Stimulated activated CD4-positive, alpha-beta T cell treated with anti-CD3 and anti-CD28 coated beads, Interleukin-15, amount 100 ng/mL, for 24 hours (primary cell): Measurements from ENCODE around the gene LRBA.
"Not testable (repeated sequence)": the region's sequence is repeated elsewhere in the genome, so short reads cannot be mapped to it uniquely, and the experiment has no call there.

Experiments used
- DNase-seq: peaks from one replicate; pipeline ENCODE4 v3.0.0-alpha.2; 2020

LRBA gene

DNA sequence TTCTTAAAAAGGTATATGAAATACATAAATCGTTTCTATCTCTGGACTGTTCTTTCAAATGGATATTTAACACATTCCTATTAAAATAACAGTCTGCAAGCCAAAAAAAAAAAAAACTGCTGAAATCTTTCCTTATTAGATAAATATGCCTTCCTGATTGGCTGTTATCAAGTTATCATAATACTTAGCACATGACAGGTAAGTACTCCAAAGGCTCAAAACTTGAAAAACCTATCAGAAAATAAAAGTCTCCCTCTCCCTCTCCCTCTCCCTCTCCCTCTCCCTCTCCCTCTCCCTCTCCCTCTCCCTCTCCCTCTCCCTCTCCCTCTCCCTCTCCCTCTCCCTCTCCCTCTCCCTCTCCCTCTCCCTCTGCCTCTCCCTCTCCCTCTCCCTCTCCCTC is 356.8 kb downstream of the LRBA start:
- not testable (repeated sequence) for DNase-seq

DNA sequence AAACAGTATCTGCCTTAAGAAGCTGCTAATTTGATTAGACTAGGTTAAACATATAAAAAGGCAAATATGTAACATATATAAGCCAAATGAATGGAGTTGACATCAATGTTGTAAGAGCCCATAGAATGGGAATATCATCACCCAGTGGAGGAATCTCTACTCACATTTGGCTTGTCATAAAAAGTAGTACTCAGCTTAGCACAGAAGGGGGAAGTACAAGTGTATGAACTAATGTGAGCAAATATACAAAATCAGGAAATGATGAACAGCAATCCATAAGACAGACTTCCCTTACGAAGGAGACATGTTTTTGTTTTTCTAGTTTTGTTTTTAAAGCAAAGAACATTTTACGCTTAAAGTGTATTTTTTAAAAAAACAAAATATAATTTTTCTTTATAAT is 358.2 kb downstream of the LRBA start:
- no peak for DNase-seq

DNA sequence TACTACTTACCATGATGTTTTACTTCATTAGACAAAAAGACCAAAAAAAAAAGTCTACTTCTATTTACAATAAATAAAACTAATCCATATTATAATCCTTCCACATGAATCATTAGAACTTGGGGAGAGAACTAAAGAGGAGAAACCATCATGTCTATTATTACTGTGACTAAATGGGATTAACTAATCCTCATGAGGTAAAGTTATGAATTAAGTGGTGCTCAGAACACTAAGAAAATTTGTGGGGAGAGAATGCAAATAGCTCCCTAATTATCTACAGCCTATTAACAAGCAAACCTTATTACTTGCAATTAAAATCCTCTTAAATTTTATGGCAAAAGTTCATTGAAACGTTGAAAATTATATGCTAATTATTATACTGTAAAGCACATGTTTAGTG is 364.3 kb downstream of the LRBA start:
- no peak for DNase-seq

- DNase-seq, result no peak
Observed at GRCh38 chr4:150648123-150648522, 367.0 kb downstream of the LRBA start.

DNA sequence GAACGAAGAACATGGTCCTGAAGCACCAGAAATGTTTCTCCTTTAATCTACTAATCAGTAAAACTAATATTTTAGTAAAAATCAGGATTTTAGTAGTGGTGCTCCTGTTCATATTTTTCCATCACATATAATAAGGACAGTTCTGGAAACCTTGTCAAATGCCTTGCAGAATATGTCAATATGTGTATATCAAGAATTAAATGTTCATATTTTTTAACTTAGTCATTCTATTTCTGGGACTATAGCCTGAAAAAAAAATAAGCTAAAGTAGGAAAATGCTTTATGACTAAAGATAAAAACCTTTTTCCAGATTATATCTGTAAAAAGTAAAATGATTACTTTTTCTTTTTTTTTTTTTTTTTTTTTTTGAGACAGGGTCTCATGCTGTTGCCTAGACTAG is 368.1 kb downstream of the LRBA start:
- DNase-seq, result no peak

DNA sequence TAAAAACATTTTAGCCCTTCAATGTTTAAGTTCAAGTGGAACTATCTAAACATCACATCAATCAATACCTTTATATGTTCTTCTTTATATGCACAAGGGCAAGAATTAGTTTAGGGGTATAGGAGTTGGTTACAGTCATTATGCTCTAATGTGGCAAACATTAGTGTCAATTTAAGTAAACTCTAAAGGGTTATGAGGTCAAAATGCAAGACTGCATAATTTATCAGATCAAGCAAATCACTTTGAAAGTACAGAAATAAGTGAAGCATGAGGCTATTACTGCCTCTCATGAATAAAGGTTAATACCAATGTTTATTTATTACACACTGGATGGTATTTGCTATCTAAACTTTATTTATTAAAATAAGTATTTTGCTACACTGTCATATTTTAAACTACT is 373.5 kb downstream of the LRBA start:
- DNase-seq, result no peak

GRCh38 chr4:150632639-150633038 is 382.4 kb downstream of the LRBA start:
- DNase-seq, result no peak

- DNase-seq, result no peak
Observed at GRCh38 chr4:150628073-150628472, 387.0 kb downstream of the LRBA start.

- no peak for DNase-seq
Observed at GRCh38 chr4:150625033-150625432, 390.1 kb downstream of the LRBA start.

DNA sequence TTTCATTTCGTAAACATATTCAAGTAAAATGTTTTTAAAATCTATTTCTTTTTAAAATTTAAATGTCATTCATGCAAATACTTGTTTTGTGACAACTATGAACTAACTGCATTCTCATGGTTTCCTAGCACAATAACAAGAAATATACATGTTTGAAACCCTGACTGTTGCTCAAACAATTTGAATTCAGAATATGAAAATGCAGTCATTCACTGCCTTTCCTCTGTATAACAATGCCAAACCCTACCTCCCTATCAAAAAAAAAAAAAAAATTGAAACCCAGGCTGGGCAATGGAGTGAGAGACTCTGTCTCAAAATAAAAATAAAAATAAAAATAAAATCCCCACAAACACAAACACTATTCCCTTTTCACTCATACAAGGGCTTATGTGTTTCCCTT is 391.0 kb downstream of the LRBA start:
- DNase-seq, result no peak

- DNase-seq, result no peak
Observed at GRCh38 chr4:150619042-150619441, 396.0 kb downstream of the LRBA start.

DNA sequence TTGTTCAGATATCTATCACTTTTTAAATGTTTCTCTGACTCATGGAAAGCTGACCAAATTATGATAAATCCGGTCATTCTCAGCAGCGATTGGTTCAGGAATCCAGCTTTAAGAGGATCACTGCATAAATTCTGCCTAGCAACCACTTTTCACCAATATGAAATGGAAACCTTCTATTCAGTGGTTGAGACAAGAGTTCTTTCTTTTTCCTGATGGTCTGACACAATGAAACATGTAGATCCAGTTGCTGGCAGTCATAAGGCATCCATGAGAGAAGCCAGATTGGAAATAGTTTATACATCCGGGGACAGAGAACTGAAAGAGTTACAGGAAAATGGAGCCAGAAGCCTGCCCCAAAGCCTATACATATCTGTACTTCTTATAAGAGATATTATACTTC is 406.0 kb downstream of the LRBA start:
- no peak for DNase-seq

DNA sequence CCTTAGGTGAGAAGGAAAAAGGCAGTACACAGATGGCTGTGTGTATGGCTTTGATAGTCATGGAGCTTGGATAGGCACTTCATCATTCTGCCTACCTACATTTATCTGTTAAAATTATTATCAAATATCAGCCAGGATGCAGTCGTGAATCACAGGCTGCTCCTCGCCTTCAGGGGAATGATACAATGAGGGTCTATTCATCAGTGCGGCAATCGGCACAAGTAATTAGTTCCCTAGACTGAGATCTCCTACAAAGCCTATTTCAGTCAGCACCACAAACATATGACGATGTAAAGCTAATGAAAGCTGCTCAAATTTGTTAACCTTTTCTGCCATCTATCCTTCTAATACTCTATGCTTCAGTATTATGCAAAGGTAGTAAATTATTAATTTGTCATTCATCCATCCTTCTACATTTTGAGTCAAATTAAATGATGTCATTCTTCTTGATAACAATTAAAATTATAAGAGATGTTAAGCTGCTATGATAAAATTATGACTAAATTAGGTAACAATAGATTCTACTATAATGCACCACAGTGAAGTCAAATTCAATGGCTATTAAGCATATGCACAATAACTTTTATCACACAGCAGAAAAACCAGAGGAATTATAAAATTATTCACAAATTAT is 414.2 kb downstream of the LRBA start:
- no peak for DNase-seq

DNA sequence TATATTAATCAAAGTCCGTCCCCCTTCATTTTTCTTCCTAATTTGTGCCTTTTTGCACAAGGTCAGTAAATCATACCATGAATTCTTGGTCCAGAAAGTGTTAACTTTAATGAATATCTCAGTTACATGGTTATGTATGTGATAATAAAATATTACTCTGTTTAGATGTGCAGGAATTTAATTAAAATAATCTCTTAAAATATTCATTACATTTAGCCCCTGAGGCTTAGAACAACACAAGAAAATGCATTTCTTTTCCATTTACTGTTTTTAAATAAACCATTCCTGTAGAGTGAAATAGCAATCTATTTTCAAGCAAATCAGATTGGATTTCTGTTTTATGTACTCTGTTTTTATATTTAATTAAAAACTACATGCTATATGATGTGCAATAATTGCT is 415.5 kb downstream of the LRBA start:
- no peak for DNase-seq

GRCh38 chr4:150598909-150599308 is 416.2 kb downstream of the LRBA start:
- DNase-seq, result no peak

DNA sequence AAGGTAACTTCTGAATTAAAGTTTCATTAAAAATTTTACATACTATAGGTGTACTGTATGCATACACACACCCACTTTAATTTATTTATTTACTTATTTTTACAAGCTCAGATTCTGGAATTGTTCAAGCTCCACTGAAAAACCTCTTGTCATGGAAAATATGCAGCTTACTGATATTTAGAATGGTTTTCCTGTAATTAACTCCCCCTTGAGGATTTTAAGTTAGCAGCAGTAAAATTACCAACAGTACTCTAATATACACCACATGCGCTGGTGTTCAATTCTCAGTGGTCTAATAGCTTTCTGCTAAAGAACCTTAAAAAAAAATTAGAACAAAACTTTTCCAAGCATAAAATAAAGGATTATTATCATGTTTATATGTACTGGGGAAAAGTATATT is 421.1 kb downstream of the LRBA start:
- DNase-seq, result no peak

DNA sequence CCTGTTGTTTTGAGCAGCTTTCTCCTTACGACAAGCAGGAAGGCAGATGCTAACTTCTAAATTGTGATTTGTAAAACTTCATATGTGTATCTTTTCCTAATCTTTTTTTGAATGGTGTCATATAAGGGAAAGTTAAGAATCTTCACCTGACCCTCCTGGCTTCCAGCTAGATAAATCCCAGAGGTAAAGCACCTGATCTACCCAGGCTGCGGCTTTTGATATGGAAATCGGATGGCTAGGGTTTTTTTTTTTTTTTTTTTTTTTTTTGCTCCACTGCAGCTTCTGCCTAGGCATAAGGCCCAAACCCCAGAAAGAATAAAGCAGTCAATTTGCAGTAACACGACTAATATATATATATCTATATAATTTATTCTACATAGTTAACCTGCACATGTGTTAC is 423.2 kb downstream of the LRBA start:
- DNase-seq, result no peak

DNA sequence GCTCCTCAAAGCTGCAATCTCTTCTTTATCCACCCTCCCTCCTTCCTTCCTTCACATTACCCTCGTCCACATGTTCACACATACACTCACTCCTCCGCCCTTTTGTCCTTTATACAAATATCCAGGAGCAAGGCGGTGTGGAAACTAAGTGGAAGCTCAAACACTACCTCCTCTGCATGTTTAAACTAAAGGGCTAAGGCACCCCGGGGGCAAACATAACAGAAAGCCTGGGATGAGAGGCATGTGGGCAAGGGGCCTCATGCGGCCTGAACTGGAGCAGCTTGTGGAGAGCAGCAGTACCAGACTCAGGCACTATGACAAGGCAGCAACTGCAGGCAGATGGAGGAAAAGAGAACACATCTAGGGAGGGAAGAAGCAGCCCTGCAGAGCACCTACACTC is 423.7 kb downstream of the LRBA start:
- DNase-seq, result no peak

- no peak for DNase-seq
Observed at GRCh38 chr4:150590631-150591030, 424.5 kb downstream of the LRBA start.

DNA sequence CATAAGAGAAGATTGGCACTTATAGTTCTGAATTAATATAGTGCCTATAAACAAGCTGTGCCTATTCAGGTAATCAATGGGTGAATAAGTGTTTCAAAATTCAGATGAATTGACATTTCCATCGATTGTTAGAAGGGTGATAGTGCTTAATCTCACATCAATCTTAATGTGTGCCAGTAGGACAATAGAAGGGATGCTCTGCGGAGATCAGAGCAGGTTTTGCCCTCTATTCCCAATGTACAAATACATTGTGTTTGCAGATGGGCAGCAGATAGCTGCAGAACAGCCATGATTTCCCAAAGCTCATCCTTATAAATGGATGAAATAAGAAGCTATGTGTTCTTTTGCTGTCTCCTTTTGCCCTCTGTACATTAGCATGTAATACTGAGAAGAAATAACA is 425.9 kb downstream of the LRBA start:
- no peak for DNase-seq

DNA sequence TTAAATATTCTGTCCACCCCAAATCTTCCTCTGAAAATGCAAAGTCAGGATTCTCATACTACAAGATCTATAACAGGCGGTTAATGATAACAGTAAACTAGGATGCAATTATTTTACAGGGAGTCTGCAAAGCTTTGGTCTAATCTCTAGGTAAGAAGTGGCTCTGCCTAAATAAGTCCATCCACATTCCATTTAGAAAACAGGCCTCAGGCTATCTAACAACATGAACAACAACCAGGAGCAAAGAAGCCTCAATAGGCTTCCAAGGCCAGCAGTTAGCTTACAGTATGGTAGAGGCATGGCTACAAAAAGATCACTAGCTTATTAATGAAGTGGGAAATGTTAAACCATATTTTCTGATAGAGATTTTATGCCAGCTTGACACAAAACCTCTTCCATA is 426.8 kb downstream of the LRBA start:
- DNase-seq, result no peak

GRCh38 chr4:150586162-150586810 is 428.8 kb downstream of the LRBA start:
- DNase-seq, result no peak

- no peak for DNase-seq
Observed at GRCh38 chr4:150585611-150586010, 429.5 kb downstream of the LRBA start.

GRCh38 chr4:150584111-150584915 is 430.8 kb downstream of the LRBA start:
- DNase-seq, result no peak
